Measurements from ENCODE around the gene SYT9. TPM values are rescaled to one million over a fixed set of nuclear protein-coding genes. Genes with fewer than 3 reads are reported as not detected.

The SYT9 gene
- polyA plus RNA-seq, 1 of the 3 experiments (the other 2 are of a cell fraction), result 0.10 TPM

- TF ChIP-seq MAX (IDR thresholded peaks at IDR 0.05; ENCODE audit: low read depth), result no peak
- TF ChIP-seq MEF2A (IDR thresholded peaks at IDR 0.05; ENCODE audit: borderline replicate concordance, low read depth), result no peak
- no peak for TF ChIP-seq PBX3 (IDR thresholded peaks at IDR 0.05)
- TF ChIP-seq SIN3A (IDR thresholded peaks at IDR 0.05; ENCODE audit: borderline replicate concordance, low read depth, low read length), result no peak
- no peak for TF ChIP-seq TAF1 (IDR thresholded peaks at IDR 0.05; ENCODE audit: borderline replicate concordance, low read depth, low read length)
- TF ChIP-seq TCF12 (IDR thresholded peaks at IDR 0.05), result no peak
- TF ChIP-seq NRF1 (IDR thresholded peaks at IDR 0.05; ENCODE audit: low read depth, low read length), result no peak
- POLR2A ChIA-PET, result no interaction called here
- 17% methylated on average over 2 of the region's 2 CpGs for WGBS (ENCODE audit: low lambda C conversion rate)
- CTCF ChIA-PET, result no interaction called here
- H3K4me3 ChIP-seq (ENCODE audit: low read depth in 2 of 2, low read length in 1 of 2), result no peak overlapping the region
- DNase-seq, result no peak
- H3K9me3 ChIP-seq, result no peaks in the 10 kb centered on the region
- H3K9me2 ChIP-seq, result no peaks in the 10 kb centered on the region
- no peak overlapping the region for H3K4me2 ChIP-seq
- H3K27me3 ChIP-seq (ENCODE audit: insufficient read depth), result peaks cover 5% of the 10 kb centered on the region; the same call in 1 of the 2 replicates
- no peak overlapping the region for H3K27ac ChIP-seq (ENCODE audit: low read depth in 2 of 2, low read length in 1 of 2)
- H3K79me2 ChIP-seq (ENCODE audit: insufficient read depth), result no peaks in the 10 kb centered on the region
- H3K9ac ChIP-seq, result no peak overlapping the region
- no peaks in the 10 kb centered on the region for H3K36me3 ChIP-seq (replicated peaks in 1 of 2; ENCODE audit: control insufficient read depth in 1 of 2, insufficient read depth in 2 of 2, low read length in 1 of 2)
- no peaks in the 10 kb centered on the region for H3F3A ChIP-seq (replicated peaks; ENCODE audit: insufficient read depth)
- H2AFZ ChIP-seq (ENCODE audit: low read depth), result no peak overlapping the region
- no peaks in the 10 kb centered on the region for H4K20me1 ChIP-seq (ENCODE audit: insufficient read depth)
- H3K4me1 ChIP-seq (ENCODE audit: control insufficient read depth in 1 of 2, insufficient read depth in 2 of 2, low read depth in 1 of 2, low read length in 1 of 2), result peaks cover 0 to 17% of the 10 kb centered on the region in 2 experiments; a peak in 1 of 4 replicates
These were observed 5.2 kb downstream of the SYT9 start for GRCh38 chr11:7256943-7257342.

GRCh38 chr11:7257724-7258123, 6.0 kb downstream of the SYT9 start:
- CTCF ChIA-PET, result no interaction called here
- Histone ChIP-seq H3K79me2 (ENCODE audit: insufficient read depth) (no peaks in the 10 kb centered on the region), H4K20me1 (ENCODE audit: insufficient read depth) (no peaks in the 10 kb centered on the region), H3K27ac (ENCODE audit: low read depth in 2 of 2, low read length in 1 of 2) (no peak overlapping the region), H3F3A (replicated peaks; ENCODE audit: insufficient read depth) (no peaks in the 10 kb centered on the region), H2AFZ (ENCODE audit: low read depth) (no peak overlapping the region), H3K27me3 (ENCODE audit: insufficient read depth) (no peaks in the 10 kb centered on the region), H3K9me3 (no peaks in the 10 kb centered on the region), H3K4me2 (no peak overlapping the region), H3K36me3 (replicated peaks in 1 of 2; ENCODE audit: control insufficient read depth in 1 of 2, insufficient read depth in 2 of 2, low read length in 1 of 2) (no peaks in the 10 kb centered on the region), H3K9me2 (no peaks in the 10 kb centered on the region), H3K4me1 (ENCODE audit: control insufficient read depth in 1 of 2, insufficient read depth in 2 of 2, low read depth in 1 of 2, low read length in 1 of 2) (peaks cover 0 to 12% of the 10 kb centered on the region in 2 experiments; a peak in 1 of 4 replicates), H3K4me3 (ENCODE audit: low read depth in 2 of 2, low read length in 1 of 2) (no peak overlapping the region), H3K9ac (no peak overlapping the region)
- TF ChIP-seq SIN3A (IDR thresholded peaks at IDR 0.05; ENCODE audit: borderline replicate concordance, low read depth, low read length), result no peak
- TF ChIP-seq TEAD4 (IDR thresholded peaks at IDR 0.05; ENCODE audit: borderline replicate concordance, insufficient read depth), result no peak
- TF ChIP-seq RFX5 (IDR thresholded peaks at IDR 0.05; ENCODE audit: low read length), result no peak
- no peak for TF ChIP-seq MXI1 (IDR thresholded peaks at IDR 0.05; ENCODE audit: low read depth, low read length)
- TF ChIP-seq FOXM1 (IDR thresholded peaks at IDR 0.05; ENCODE audit: low read depth), result no peak
- TF ChIP-seq NFIC (IDR thresholded peaks at IDR 0.05; ENCODE audit: borderline replicate concordance), result no peak
- no peak for TF ChIP-seq CTCF (IDR thresholded peaks at IDR 0.05)
- TF ChIP-seq RCOR1 (IDR thresholded peaks at IDR 0.05; ENCODE audit: low read length), result no peak
- TF ChIP-seq MAX (IDR thresholded peaks at IDR 0.05; ENCODE audit: low read depth), result no peak
- TF ChIP-seq IRF3 (IDR thresholded peaks at IDR 0.05; ENCODE audit: low read depth, low read length), result no peak
- TF ChIP-seq JUND (IDR thresholded peaks at IDR 0.05), result no peak
- TF ChIP-seq RAD21 (IDR thresholded peaks at IDR 0.05; ENCODE audit: low read length), result no peak
- no peak for TF ChIP-seq TAF1 (IDR thresholded peaks at IDR 0.05; ENCODE audit: borderline replicate concordance, low read depth, low read length)
- TF ChIP-seq EP300 (IDR thresholded peaks at IDR 0.05; ENCODE audit: borderline replicate concordance in 1 of 2, low read depth in 1 of 2, low read length in 1 of 2), result no peak
- TF ChIP-seq USF2 (IDR thresholded peaks at IDR 0.05; ENCODE audit: borderline replicate concordance, low read depth, low read length), result no peak
- no peak for TF ChIP-seq EZH2phosphoT487 (IDR thresholded peaks at IDR 0.05; ENCODE audit: borderline replicate concordance, low read depth)
- no peak for DNase-seq
- WGBS (ENCODE audit: low lambda C conversion rate), result 33% methylated on average over 2 of the region's 2 CpGs
- POLR2A ChIA-PET, result no interaction called here
